Cardiac muscle cell (in vitro differentiated cells and primary cell): ENCODE data around the gene JAKMIP1. TPM values are rescaled to one million over a fixed set of nuclear protein-coding genes. Genes with fewer than 3 reads are reported as not detected.

ENCODE experiments used
- DNase-seq, 2 donors: peaks; one replicate each; pipeline versions ENCODE4 v3.0.0 to v3.0.0-alpha.2; 2010 to 2017; ENCODE audit warnings: low read depth in 1 of 2, low spot score in 1 of 2
- H3K27ac ChIP-seq: fragments of 200-600 bp; sonication (generic); 2 replicates; pipeline ENCODE4 v1.5.1; 2016
- H3K27me3 ChIP-seq: fragments of 200-600 bp; sonication (generic); 2 replicates; pipeline ENCODE4 v1.6.0; 2016; ENCODE audit warnings: control low read depth
- H3K36me3 ChIP-seq: fragments of 200-600 bp; sonication (generic); 2 replicates; pipeline ENCODE4 v1.5.1; 2016; ENCODE audit warnings: control low read depth
- H3K4me1 ChIP-seq: fragments of 200-600 bp; sonication (generic); 2 replicates; pipeline ENCODE4 v1.8.1; 2017; ENCODE audit warnings: low read depth, mild to moderate bottlenecking, mixed run types
- H3K4me3 ChIP-seq: fragments of 200-600 bp; sonication (generic); 2 replicates; pipeline ENCODE4 v1.5.1; 2016; ENCODE audit warnings: mild to moderate bottlenecking
- H3K9me3 ChIP-seq: fragments of 200-600 bp; sonication (generic); 2 replicates; pipeline ENCODE4 v1.5.1; 2017; ENCODE audit warnings: low read depth, mild to moderate bottlenecking, control low read depth
- CTCF ChIP-seq: IDR thresholded peaks from 2 replicates; pipeline ENCODE4 v1.5.1; 2012; ENCODE audit warnings: low read depth, mild to moderate bottlenecking, low read length
- polyA plus RNA-seq: library from polyadenylated mRNA; unstranded; fragments of >200 nt; fragmentation: Nextera tagmentation; extraction: Ambion mirVana; gene quantifications from 2 replicates; pipeline ENCODE4 v1.2.1, GENCODE V29; 2016
- total RNA-seq: library from RNA; depleted of rRNA; stranded (reverse); fragments of >200 nt; gene quantifications from 2 replicates; pipeline ENCODE4 v1.2.3, GENCODE V29; 2016

Gene JAKMIP1
- total and polyA plus RNA-seq, 2 experiments from 2014 or later, result 0.68 to 1.2 TPM

DNA sequence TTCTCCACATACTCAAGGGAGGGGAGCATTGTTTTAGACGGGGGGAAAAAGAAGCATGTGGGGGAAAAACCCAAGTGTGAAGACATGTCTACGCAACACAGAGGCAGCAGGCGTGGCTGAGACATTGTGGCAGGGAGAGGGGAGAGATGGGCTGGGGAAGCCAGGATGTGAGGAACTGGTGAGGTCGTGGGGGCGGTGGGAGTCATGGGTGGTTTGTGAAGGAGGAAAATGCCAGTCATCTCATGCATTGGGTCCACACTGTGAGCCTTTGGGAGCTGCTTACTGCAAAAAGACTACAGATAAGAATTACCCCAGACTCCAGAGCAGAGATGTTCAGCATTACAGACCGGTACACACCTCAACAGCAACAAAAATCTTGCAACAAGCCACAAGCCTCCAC lies 2.1 kb downstream of the JAKMIP1 start:
- Histone ChIP-seq H3K9me3 (no peaks in the 10 kb centered on the region), H3K27ac (no peak overlapping the region), H3K4me3 (no peak overlapping the region), H3K36me3 (no peaks in the 10 kb centered on the region), H3K4me1 (peaks cover 3% of the 10 kb centered on the region), H3K27me3 (peaks cover 29% of the 10 kb centered on the region)
- DNase-seq, result no peak
- no peak for TF ChIP-seq CTCF

GRCh38 chr4:6197433-6198174 lies 2.7 kb downstream of the JAKMIP1 start:
- Histone ChIP-seq H3K9me3 (no peaks in the 10 kb centered on the region), H3K36me3 (no peaks in the 10 kb centered on the region), H3K4me1 (peaks cover 3% of the 10 kb centered on the region), H3K4me3 (no peak overlapping the region), H3K27me3 (peaks cover 29% of the 10 kb centered on the region), H3K27ac (no peak overlapping the region)
- DNase-seq, result no peak
- no peak for TF ChIP-seq CTCF

- no peaks in the 10 kb centered on the region for H3K36me3 ChIP-seq
- H3K27me3 ChIP-seq, result peaks cover 29% of the 10 kb centered on the region
- no peak overlapping the region for H3K4me3 ChIP-seq
- DNase-seq, result no peak
- no peaks in the 10 kb centered on the region for H3K9me3 ChIP-seq
- TF ChIP-seq CTCF, result no peak
- no peak overlapping the region for H3K27ac ChIP-seq
- peaks cover 3% of the 10 kb centered on the region for H3K4me1 ChIP-seq
Measured at GRCh38 chr4:6196871-6197270, 3.5 kb downstream of the JAKMIP1 start.

- no peaks in the 10 kb centered on the region for H3K36me3 ChIP-seq
- peaks cover 3% of the 10 kb centered on the region for H3K4me1 ChIP-seq
- DNase-seq, result no peak
- no peak overlapping the region for H3K4me3 ChIP-seq
- peaks cover 29% of the 10 kb centered on the region for H3K27me3 ChIP-seq
- no peak overlapping the region for H3K27ac ChIP-seq
- no peak for TF ChIP-seq CTCF
- no peaks in the 10 kb centered on the region for H3K9me3 ChIP-seq
Measured at GRCh38 chr4:6196324-6196723, 4.0 kb downstream of the JAKMIP1 start.

DNA sequence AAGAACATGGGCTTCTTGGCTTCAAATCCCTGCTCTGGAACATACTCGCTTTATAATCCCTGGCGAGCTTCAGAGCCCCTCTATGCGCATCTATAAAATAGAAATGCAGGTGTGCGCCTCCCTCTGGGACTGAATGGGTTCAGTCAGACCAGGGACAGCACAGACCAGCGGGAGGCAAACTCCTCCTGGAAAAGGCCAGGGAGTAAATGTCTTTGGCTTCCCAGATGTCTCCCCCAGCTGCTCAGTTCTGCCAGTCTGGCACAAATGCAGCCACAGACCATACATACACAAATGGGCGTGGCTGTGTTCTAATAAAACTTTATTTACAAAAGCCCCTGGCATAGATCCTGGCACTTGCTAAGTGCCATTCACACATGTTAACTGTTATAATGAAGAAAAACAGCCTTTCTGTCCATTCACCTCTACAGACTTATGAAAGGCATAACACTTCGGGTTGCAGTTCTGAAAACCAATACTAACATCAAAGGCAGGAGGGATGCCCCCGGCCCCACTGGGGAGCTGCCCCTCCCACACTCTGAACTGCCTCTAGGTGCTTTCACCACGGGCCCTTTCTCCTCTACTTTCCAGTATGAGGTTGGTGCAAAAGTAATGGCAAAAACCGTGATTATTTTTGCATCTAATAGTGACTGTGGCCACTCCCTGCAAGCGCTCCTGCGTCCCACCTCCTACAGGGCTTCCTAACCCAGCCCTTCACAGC lies 4.6 kb downstream of the JAKMIP1 start:
- Histone ChIP-seq H3K36me3 (no peaks in the 10 kb centered on the region), H3K27ac (no peak overlapping the region), H3K9me3 (no peaks in the 10 kb centered on the region), H3K4me1 (peaks cover 3% of the 10 kb centered on the region), H3K27me3 (peaks cover 29% of the 10 kb centered on the region), H3K4me3 (no peak overlapping the region)
- DNase-seq, result no peak
- no peak for TF ChIP-seq CTCF
